K562 (cell line): ENCODE measurements around the gene HMGA1.

Experiments
- CBX1 ChIP-seq: sonication (generic); IDR thresholded peaks from 2 replicates; pipeline ENCODE4 v1.6.1; 2016; ENCODE audit warnings: antibody characterized with exemption, low read depth, mild to moderate bottlenecking
- FOS ChIP-seq: IDR thresholded peaks from 3 replicates; pipeline ENCODE4 v1.6.1; 2011; ENCODE audit not compliant: insufficient read length; ENCODE audit errors: extremely low read depth
- SOX6 ChIP-seq: fragments of 450-650 bp; IDR thresholded peaks from 2 replicates; pipeline ENCODE4 v1.6.1; 2014; ENCODE audit warnings: mild to moderate bottlenecking
- SRF ChIP-seq, 2 experiments: fragments of 250-450, 450-650 bp in 1 of 2; sonication (Bioruptor Pico) in 1 of 2; sonication (generic) in 1 of 2; formaldehyde crosslinking; IDR thresholded peaks; 2 replicates each; pipeline versions ENCODE4 v1.5.0 to v1.5.1; 2020 to 2022; ENCODE audit warnings: mild to moderate bottlenecking in 1 of 2, missing genetic modification reagents in 1 of 2
- TRIM24 ChIP-seq, 2 experiments: fragments of 450-650 bp; IDR thresholded peaks; 2 replicates each; pipeline ENCODE4 v1.6.1; 2016
- ZNF24 ChIP-seq: fragments of 450-650 bp; IDR thresholded peaks from 2 replicates; pipeline ENCODE4 v1.6.1; 2016
- TF ChIP-seq, protein P1 (sequence below): fragments of 150-350 bp; conservative IDR thresholded peaks from 2 replicates; pipeline ENCODE4 v1.6.1; 2014; ENCODE audit warnings: low read length
- TF ChIP-seq, protein P2 (sequence below): sonication (generic); formaldehyde crosslinking; IDR thresholded peaks from 2 replicates; pipeline ENCODE4 v1.5.0; 2020; ENCODE audit warnings: missing genetic modification reagents

DNA sequence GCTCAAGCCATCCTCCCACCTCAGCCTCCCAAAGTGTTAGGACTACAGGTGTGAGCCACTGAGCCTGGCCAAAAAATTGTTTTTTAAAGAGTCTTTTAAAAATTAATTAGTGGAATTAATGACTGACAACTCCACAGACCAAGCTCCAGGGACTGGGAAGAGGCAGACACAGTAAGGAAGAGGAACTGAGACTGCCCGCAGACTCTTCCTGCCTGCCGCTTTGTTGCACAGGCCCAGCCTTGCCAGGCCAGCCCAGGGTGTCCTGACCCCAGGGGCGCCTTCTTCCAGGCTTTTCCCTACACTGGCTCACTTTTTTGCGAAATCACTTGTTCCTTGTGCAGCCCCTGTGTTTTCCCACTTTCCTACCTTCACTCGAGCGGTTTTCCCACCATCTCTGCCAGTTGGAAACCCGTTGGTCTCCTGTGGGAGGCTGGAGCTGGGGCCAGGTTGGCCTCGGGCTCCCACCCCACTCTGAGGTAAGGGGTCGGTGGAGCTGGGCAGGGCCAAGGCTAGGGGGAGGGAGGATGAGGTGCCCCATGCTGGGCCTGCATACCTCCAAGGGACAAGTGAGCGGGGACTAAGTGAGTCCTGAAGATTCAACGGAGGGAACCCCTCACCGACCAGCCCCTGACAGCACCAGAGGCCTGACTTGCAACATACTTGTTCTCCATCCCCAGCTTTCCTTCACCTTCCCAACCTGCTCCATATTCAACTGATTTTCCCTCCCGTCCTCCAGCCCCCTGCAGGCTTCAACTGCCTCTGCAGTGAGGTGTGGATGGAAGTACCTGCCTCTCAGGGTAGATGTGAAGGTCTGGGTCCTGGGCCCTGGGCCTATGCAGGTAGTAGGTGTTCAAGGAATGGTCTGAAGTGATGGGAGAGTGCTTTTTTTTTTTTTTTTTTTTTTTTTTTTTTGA lies 35.6 kb downstream of the HMGA1 start:
- TF ChIP-seq FOS: no peak
- TF ChIP-seq TRIM24 (IDR thresholded peaks at IDR 0.05): no peak
- TF ChIP-seq, protein P1, sequence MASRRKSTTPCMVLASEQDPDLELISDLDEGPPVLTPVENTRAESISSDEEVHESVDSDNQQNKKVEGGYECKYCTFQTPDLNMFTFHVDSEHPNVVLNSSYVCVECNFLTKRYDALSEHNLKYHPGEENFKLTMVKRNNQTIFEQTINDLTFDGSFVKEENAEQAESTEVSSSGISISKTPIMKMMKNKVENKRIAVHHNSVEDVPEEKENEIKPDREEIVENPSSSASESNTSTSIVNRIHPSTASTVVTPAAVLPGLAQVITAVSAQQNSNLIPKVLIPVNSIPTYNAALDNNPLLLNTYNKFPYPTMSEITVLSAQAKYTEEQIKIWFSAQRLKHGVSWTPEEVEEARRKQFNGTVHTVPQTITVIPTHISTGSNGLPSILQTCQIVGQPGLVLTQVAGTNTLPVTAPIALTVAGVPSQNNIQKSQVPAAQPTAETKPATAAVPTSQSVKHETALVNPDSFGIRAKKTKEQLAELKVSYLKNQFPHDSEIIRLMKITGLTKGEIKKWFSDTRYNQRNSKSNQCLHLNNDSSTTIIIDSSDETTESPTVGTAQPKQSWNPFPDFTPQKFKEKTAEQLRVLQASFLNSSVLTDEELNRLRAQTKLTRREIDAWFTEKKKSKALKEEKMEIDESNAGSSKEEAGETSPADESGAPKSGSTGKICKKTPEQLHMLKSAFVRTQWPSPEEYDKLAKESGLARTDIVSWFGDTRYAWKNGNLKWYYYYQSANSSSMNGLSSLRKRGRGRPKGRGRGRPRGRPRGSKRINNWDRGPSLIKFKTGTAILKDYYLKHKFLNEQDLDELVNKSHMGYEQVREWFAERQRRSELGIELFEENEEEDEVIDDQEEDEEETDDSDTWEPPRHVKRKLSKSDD: no peak
- no peak for TF ChIP-seq SOX6
- TF ChIP-seq SRF (CRISPR knock-in tag; IDR thresholded peaks at IDR 0.05): no peak
- TF ChIP-seq, protein P2, sequence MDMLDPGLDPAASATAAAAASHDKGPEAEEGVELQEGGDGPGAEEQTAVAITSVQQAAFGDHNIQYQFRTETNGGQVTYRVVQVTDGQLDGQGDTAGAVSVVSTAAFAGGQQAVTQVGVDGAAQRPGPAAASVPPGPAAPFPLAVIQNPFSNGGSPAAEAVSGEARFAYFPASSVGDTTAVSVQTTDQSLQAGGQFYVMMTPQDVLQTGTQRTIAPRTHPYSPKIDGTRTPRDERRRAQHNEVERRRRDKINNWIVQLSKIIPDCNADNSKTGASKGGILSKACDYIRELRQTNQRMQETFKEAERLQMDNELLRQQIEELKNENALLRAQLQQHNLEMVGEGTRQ: no peak
- no peak for TF ChIP-seq ZNF24
- TF ChIP-seq CBX1: 0 out of 2 replicates have a peak, but pooled peaks have one; percentile 12
